Right lobe of liver (tissue), 6 donors: ENCODE measurements around the gene LRMDA. TPM values are rescaled to one million over a fixed set of nuclear protein-coding genes. Genes with fewer than 3 reads are reported as not detected.
A peak's percentile ranks its signal among the peaks of the same experiment; 100 is the strongest.

Experiments used
- ATAC-seq, 4 donors: fragments of 200-7000 bp; cut with Tn5 transposase; one replicate each; pipeline ENCODE4 v1.9.1; 2020; ENCODE audit warnings: mild to moderate bottlenecking in 4 of 4, moderate library complexity in 4 of 4
- DNase-seq, 3 donors: peaks; one replicate each; pipeline ENCODE4 v3.0.0-alpha.2; 2020
- H3K27ac ChIP-seq, 3 donors: fragments of 200-600 bp; one replicate each; pipeline ENCODE4 v1.8.0; 2022
- H3K27me3 ChIP-seq, 2 donors: fragments of 200-600 bp; one replicate each; pipeline ENCODE4 v1.8.0; 2022
- H3K36me3 ChIP-seq, 4 donors: fragments of 200-600 bp; sonication (generic) in 1 of 4; one replicate each; pipeline versions ENCODE4 v1.5.1 to v1.8.0; 2017 to 2022; ENCODE audit warnings: control low read depth in 1 of 4
- H3K4me1 ChIP-seq, 4 donors: fragments of 200-600 bp; sonication (generic) in 1 of 4; one replicate each; pipeline versions ENCODE4 v1.5.1 to v1.8.0; 2017 to 2022; ENCODE audit warnings: control low read depth in 1 of 4
- H3K4me3 ChIP-seq, 3 donors: fragments of 200-600 bp; one replicate each; pipeline ENCODE4 v1.8.0; 2022
- H3K9me3 ChIP-seq, 4 donors: fragments of 200-600 bp; sonication (generic) in 1 of 4; one replicate each; pipeline versions ENCODE4 v1.5.1 to v1.8.0; 2017 to 2022; ENCODE audit warnings: control low read depth in 1 of 4
- POLR2A ChIP-seq: fragments of 450-650 bp; IDR thresholded peaks from one replicate; pipeline ENCODE4 v1.6.1; 2017; ENCODE audit warnings: antibody characterized with exemption, mild to moderate bottlenecking
- WGBS: methylation state at CpG from one replicate; pipeline ENCODE4 v1.1.6; 2018; ENCODE audit warnings: low coverage, low lambda C conversion rate; ENCODE audit not compliant: insufficient coverage; ENCODE audit errors: missing lambda C conversion rate; 5-methylcytosine and 5-hydroxymethylcytosine counted together
- intact Hi-C, 2 donors: fragments of 100-400 bp; cut with DNase I; formaldehyde crosslinking; loops; one replicate each; pipeline versions ENCODE4 v1.11.2 to v1.14.1; 2022
- total RNA-seq, 6 experiments: library from RNA; depleted of rRNA in 2 of 6; stranded (reverse); fragments of >200 nt in 2 of 6; fragmentation: NEBNext Ultra II Directional in 3 of 6; extraction: Animal tissue kit (Norgen Biotek cat#: 25700) in 3 of 6; gene quantifications; one replicate each; pipeline versions ENCODE4 v1.1.0 to v1.2.4, GENCODE V29; 2016 to 2023
- TF ChIP-seq, protein P1 (sequence below), 4 donors: fragments of 200-600 bp in 3 of 4; fragments of 450-650 bp in 1 of 4; IDR thresholded peaks; one replicate each; pipeline versions ENCODE4 v1.5.1 to v1.8.0; 2016 to 2022; ENCODE audit warnings: antibody characterized with exemption in 4 of 4, mild to moderate bottlenecking in 2 of 4
- donor health status: DM: no; HTN: yes; CAD: no.
- donor health status: DM: no; HTN: no; CAD: no.
- donor health status: DM: no; HTN: no; CAD: no.
- donor health status: DM: no; HTN: yes; CAD: no.
- donor health status: DM: no; HTN: yes; CAD: no.

The LRMDA gene
- total RNA-seq, 6 experiments from 2014 or later, result 9.9 to 19.9 (median 16.3) TPM

DNA sequence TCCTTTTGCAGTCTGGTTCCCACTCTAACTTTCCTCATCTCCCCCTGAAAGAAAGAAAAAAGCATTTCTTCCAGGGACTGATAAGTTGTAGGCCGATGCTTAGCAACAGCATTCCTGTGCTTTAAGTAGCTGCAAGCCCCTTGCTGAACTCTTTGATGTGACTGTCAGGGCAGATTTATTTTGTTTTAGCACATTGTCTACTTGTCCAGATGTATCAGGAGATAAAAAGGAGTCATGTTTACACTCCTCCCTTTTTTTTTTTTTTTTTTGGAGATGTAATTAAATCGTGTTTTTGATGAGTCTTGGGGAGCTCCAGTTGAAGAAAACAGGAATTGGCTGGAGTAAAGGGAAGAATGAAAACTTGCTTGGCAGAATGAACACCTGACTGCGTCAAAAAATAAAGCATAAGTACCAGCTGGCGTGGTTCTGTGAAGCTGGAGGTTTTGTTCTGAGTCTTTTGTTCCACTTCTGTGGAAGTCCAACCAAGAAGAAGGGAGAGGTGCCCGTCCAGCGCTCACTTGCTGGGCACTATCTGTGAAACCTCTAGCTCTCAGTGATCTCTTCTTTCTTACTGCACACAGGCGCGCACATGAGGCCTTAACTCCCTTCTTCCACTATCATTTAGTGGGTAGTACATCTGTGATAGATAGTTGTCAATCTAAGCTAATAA lies 871.7 kb downstream of the LRMDA start:
- Histone ChIP-seq H3K4me3 (no peak overlapping the region), H3K9me3 (no peaks in the 10 kb centered on the region), H3K36me3 (no peaks in the 10 kb centered on the region), H3K27me3 (no peaks in the 10 kb centered on the region), H3K4me1 (peaks cover 0 to 11% (median 0%) of the 10 kb centered on the region in 4 donors), H3K27ac (no peak overlapping the region)
- intact Hi-C loops, result no loop called here
- DNase-seq (no peak), ATAC-seq (no peak)
- TF ChIP-seq POLR2A, result no peak
- TF ChIP-seq, protein P1, sequence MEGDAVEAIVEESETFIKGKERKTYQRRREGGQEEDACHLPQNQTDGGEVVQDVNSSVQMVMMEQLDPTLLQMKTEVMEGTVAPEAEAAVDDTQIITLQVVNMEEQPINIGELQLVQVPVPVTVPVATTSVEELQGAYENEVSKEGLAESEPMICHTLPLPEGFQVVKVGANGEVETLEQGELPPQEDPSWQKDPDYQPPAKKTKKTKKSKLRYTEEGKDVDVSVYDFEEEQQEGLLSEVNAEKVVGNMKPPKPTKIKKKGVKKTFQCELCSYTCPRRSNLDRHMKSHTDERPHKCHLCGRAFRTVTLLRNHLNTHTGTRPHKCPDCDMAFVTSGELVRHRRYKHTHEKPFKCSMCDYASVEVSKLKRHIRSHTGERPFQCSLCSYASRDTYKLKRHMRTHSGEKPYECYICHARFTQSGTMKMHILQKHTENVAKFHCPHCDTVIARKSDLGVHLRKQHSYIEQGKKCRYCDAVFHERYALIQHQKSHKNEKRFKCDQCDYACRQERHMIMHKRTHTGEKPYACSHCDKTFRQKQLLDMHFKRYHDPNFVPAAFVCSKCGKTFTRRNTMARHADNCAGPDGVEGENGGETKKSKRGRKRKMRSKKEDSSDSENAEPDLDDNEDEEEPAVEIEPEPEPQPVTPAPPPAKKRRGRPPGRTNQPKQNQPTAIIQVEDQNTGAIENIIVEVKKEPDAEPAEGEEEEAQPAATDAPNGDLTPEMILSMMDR (IDR thresholded peaks at IDR 0.05), result no peak
- 56% methylated on average over 5 of the region's 8 CpGs for WGBS

DNA sequence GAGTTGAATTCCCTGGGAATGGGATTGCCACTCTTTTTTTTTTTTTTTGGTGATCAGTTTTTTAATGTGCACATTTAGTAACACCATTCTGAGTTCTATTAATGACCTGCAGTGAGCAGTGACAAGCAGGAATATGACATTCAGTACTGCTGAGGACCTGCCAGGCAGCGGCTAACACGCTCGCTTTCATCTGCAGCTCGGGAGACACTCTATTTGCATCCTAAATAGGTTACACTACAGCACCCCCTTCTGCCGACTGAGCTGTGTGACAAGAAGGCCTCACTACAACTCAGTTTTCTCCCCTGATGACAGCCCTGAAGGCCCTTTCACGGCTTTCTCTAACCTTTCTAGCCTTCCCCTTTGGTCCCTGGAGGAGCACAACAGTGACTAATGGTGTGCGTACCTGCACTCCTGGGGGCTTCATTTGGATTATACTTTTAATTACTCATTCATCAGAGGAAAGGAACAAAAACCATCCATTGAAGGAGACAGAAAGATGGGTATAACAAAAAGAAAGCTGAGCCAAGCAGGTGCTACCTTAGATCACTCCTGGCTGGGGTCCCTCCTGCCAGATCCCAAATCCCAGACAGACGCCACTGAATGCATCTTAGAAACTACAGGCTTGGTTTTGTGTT lies 872.4 kb downstream of the LRMDA start:
- ATAC-seq, result peak; percentile 89 to 95 (median 92)
- H3K27me3 ChIP-seq, result no peaks in the 10 kb centered on the region
- 55% methylated on average over 7 of the region's 8 CpGs for WGBS
- no peak overlapping the region for H3K4me3 ChIP-seq
- DNase-seq, result peak in 2 of 3 donors; percentile 53 to 69
- H3K9me3 ChIP-seq, result no peaks in the 10 kb centered on the region
- intact Hi-C loops, result no loop called here
- TF ChIP-seq, protein P1 (IDR thresholded peaks at IDR 0.05), result peak; percentile 28 to 52 (median 45)
- TF ChIP-seq POLR2A, result no peak
- peaks cover 0 to 6% (median 0%) of the 10 kb centered on the region in 4 donors for H3K4me1 ChIP-seq
- no peak overlapping the region for H3K27ac ChIP-seq
- no peaks in the 10 kb centered on the region for H3K36me3 ChIP-seq

DNA sequence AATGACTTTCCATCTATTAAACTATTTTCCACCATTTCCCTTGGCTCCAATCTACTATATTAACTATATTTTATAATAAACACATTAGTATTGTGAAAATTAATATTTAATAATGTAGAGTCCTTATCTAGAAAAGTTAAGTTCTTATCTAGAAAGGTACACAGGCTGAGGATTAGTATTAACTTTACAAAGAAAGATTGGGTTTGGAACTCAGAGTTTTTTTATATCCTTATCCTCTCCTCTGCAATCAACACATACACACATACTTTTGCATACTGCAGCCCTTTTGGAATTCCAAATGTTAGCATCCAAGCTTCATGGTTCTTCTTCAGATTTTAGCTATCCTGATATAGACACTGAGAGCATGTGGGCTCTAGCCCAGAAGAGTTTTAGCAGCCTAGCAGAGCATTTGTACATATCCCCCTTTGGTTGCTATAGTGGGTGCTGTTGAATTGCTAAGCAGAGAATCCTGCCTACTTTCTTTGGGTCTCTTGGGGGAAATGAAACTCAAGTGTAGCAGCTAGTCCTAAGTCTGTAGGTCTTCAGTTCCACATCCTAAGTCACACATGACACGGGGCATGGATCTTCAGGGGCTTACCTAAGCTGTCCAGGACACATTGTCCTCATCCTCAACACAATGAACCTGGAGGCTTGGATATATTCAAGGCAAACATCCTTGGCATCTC lies 874.6 kb downstream of the LRMDA start:
- Histone ChIP-seq H3K4me3 (no peak overlapping the region), H3K36me3 (no peaks in the 10 kb centered on the region), H3K9me3 (no peaks in the 10 kb centered on the region), H3K4me1 (peaks cover 0 to 6% (median 0%) of the 10 kb centered on the region in 4 donors), H3K27me3 (no peaks in the 10 kb centered on the region), H3K27ac (no peak overlapping the region)
- TF ChIP-seq POLR2A, result no peak
- TF ChIP-seq, protein P1 (IDR thresholded peaks at IDR 0.05), result no peak
- no peak for ATAC-seq
- WGBS, result 0% methylated on average over 1 of the region's 1 CpG
- intact Hi-C loops, result no loop called here
- no peak for DNase-seq

DNA sequence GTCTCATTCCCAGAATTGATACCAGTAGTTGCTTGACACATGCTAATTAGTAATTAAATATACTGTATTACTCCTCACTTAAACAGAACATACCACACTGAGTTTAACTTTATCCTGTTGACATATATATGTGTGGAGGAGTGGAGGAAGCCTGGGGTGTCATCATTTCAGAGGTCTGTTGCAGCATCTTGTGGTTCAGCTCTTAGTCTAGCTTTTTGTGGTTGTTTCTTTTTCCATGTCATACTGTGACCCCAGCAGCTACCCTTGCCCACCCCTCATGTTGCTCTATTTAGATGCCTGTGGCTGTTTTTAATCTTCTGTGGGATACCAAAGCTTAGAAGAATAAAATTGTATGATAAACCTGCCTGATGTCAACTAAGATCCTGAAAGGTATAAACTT lies 875.4 kb downstream of the LRMDA start:
- Histone ChIP-seq H3K27ac (no peak overlapping the region), H3K9me3 (no peaks in the 10 kb centered on the region), H3K4me3 (no peak overlapping the region), H3K4me1 (peaks cover 0 to 6% (median 0%) of the 10 kb centered on the region in 4 donors), H3K36me3 (no peaks in the 10 kb centered on the region), H3K27me3 (no peaks in the 10 kb centered on the region)
- ATAC-seq, result no peak
- no peak for TF ChIP-seq POLR2A
- TF ChIP-seq, protein P1 (IDR thresholded peaks at IDR 0.05), result no peak
- intact Hi-C loops, result no loop called here
- DNase-seq, result no peak
